ENCODE data around the gene EFNA3.

DNA sequence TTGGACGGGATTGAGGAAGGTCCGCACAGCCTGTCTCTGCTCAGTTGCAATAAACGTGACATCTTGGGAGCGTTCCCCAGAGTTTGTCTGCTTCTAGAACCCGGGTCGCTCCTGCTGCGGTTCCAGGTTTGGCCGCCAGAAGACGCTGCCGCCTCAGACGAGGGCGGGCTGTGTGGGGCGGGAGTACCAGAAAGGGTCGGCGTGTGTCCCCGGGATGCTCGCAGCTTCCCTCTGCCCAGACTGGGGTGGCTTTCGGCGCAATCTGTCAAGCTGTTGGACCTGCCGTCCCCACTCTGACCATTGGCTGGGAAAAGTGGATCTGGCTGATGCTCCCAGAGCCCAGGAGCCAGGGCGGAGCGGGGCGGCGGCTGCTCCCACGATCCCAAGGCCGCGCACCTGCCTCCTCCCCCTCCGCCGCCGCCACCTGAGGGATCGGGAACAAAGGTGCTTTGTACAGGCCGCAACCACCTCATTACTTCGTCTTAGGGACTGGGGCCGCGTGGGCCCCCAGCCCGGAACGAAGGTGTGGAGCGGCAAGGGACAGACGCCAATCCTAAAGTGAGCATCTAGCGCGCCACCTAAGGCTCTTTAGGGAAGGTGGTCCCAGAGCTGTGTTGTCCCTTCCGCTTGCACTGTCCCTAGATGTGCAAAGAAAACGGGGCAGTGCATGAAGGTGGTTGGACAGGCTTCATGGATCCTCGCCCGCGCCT, 15.8 kb upstream of the EFNA3 start:
- TF ChIP-seq, protein P1, sequence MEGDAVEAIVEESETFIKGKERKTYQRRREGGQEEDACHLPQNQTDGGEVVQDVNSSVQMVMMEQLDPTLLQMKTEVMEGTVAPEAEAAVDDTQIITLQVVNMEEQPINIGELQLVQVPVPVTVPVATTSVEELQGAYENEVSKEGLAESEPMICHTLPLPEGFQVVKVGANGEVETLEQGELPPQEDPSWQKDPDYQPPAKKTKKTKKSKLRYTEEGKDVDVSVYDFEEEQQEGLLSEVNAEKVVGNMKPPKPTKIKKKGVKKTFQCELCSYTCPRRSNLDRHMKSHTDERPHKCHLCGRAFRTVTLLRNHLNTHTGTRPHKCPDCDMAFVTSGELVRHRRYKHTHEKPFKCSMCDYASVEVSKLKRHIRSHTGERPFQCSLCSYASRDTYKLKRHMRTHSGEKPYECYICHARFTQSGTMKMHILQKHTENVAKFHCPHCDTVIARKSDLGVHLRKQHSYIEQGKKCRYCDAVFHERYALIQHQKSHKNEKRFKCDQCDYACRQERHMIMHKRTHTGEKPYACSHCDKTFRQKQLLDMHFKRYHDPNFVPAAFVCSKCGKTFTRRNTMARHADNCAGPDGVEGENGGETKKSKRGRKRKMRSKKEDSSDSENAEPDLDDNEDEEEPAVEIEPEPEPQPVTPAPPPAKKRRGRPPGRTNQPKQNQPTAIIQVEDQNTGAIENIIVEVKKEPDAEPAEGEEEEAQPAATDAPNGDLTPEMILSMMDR (conservative IDR thresholded peaks at IDR 0.05 in 1 of 2, IDR thresholded peaks at IDR 0.05 in 1 of 2; ENCODE audit: extremely low read depth in 1 of 2, insufficient read depth in 1 of 2, low read depth in 1 of 2, low read length in 2 of 2) = peak; percentile 62 to 83
- TF ChIP-seq EZH2 (IDR thresholded peaks at IDR 0.05; ENCODE audit: borderline replicate concordance, low read length) = no peak

Data from mammary epithelial cell (primary cell).